GM18951 (cell line): ENCODE results near the gene TSPAN11.
"Not testable (repeated sequence)": the region's sequence is repeated elsewhere in the genome, so short reads cannot be mapped to it uniquely, and the experiment has no call there.

Experiments
- POLR2A ChIP-seq: IDR thresholded peaks from 4 replicates; pipeline ENCODE4 v1.6.1; 2011; ENCODE audit warnings: mild to moderate bottlenecking; ENCODE audit not compliant: insufficient read length, insufficient read depth; ENCODE audit errors: extremely low read depth
- in situ Hi-C: fragments of 300-500 bp; cut with MboI; formaldehyde crosslinking; loops from one replicate; pipeline ENCODE4 v1.12.0; 2022; ENCODE audit warnings: low sequenced_read_pairs, mixed read lengths, inconsistent platforms; ENCODE audit not compliant: unreplicated experiment

The TSPAN11 gene, protein sequence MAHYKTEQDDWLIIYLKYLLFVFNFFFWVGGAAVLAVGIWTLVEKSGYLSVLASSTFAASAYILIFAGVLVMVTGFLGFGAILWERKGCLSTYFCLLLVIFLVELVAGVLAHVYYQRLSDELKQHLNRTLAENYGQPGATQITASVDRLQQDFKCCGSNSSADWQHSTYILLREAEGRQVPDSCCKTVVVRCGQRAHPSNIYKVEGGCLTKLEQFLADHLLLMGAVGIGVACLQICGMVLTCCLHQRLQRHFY

DNA sequence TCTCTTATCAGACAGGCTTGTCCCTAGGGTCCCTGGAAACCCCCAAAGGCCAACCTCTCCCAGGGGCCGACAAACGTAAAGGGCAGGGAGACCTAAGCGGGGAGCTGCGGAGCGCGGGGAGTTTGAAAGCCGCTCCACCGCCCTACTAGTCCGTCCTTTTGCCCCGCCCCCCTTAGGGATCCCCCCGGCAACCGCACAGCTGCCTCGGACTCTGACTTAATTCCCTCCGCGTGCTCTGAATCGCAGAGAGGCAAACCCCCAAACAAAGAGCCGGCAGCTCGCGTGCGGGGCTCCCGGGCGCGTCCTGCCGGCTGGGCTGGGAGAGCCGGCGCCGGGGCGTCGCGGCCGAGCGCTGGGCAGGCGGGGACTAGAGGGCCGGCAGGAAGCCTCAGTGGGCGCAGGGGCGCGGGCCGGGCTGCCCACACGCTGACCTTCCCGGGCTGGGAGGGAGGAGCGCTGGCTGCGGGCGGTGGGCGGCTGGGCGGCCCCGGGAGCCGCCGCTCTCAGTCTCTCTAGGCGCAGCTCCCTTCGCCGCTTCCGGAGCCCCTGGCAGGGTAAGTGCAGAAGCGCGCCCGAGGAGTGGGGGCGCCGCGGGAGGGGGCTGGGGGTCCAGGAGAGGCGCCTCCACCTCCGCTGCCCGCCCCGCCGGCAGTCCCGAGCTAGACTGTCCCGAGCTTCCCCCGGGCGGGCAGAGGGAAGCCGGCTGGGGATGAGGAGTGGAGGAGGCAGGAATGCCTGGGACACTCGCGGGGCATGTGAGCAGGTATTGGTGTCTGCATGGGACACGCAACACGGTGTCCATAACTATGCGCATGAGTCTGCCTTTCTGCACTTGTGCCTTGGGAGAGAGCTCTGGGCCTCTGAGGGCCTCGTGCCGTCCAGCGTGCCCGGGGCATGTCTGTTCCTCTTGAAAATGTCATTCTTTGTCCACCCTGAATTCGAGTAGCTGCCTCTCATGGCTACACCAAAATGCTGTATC, at the start of gene TSPAN11:
TSS of gene TSPAN11 (plus strand) at position 506 of the 979 bp plus-strand sequence. CDS start 27,244 bp downstream, outside the sequence.
- in situ Hi-C loops: no loop called here

DNA sequence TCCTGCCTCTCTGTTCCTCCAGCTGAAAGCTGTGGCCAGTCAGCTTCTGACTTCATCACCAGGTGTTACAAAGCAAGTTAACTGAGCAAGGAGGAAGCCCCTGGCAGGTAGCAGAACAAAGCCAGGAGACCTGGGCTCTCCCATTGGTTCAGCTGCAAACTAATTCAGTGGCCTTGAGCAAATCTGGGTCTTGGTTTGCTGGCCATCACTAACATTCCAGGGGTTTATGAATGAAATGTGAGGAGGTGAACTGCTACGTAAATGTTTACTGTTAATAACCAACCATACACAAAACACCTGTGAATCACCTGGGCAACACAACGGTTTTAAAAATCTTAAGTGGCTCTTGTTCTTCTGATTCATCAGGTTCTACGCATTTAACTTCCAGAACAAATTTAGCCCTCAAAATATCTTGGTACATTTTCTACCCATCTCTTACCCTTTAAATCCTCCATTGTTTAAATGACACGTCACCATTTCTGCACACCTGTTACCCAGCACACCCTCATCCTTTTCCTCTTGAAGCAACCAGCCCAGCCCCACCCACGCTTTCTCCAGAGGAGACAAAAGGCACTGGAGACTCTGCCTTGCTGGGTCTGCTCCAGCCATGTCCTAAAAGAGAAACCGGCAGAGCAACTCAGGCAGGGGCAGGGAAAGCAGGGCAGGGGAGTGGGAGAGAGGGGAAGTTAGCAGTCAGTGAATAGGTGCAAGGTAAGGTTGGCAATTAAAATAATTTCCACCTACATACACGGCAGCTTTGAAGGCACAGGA, 49.3 kb upstream of the TSPAN11 start:
- no peak for TF ChIP-seq POLR2A
- in situ Hi-C loops: no loop called here

More for the DNA sequence above, at the start of gene TSPAN11:
- TF ChIP-seq POLR2A: no peak

- no peak for TF ChIP-seq POLR2A
- in situ Hi-C loops: no loop called here
Measured at GRCh38 chr12:30878024-30878423, 48.5 kb upstream of the TSPAN11 start.

DNA sequence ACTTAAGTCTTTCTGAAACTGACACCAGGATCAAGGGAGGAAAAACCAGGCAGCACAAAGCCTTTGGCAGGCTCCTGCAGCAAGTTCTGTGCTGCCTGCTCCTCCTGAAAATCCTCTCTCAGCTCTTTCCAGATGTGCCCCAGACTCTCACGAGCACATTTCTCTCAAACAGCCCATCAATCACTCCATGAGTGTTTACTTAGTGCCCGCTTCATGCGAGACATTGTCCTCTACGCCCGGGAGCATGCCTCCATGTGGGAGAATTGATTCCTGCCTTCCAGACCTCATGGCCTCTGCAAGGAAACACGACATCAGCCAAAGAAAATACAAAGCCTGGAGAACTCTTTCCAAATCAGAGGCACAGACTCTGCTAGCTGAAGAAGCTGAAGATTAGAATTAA, 46.5 kb upstream of the TSPAN11 start:
- in situ Hi-C loops: no loop called here
- no peak for TF ChIP-seq POLR2A

- in situ Hi-C loops: no loop called here
Measured at GRCh38 chr12:30880813-30881212, 45.7 kb upstream of the TSPAN11 start.

GRCh38 chr12:30882706-30883105, 43.8 kb upstream of the TSPAN11 start:
- no peak for TF ChIP-seq POLR2A
- in situ Hi-C loops: no loop called here

More at GRCh38 chr12:30880813-30881212, 45.7 kb upstream of the TSPAN11 start:
- no peak for TF ChIP-seq POLR2A

GRCh38 chr12:30884799-30885198, 41.7 kb upstream of the TSPAN11 start:
- in situ Hi-C loops: no loop called here
- no peak for TF ChIP-seq POLR2A

GRCh38 chr12:30885321-30885720, 41.2 kb upstream of the TSPAN11 start:
- TF ChIP-seq POLR2A: no peak
- in situ Hi-C loops: no loop called here

DNA sequence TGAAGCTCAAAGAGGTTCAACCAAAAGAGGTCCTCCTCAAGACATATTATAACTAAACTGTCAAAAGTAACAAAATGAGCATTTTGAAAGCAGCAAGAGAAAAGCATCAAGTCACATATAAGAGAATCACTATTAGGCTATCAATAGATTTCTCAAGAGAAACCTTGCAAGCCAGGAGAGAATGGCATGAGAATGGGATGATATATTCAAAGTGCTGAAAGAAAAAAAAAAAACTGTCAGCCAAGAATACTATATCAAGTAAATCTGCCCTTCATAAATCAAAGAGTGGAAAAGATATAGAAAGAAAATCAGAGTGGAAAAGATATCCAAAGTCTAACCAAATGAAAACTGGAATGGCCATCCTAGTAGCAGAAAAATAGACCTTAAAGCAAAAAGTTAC, 39.3 kb upstream of the TSPAN11 start:
- in situ Hi-C loops: no loop called here
- no peak for TF ChIP-seq POLR2A

DNA sequence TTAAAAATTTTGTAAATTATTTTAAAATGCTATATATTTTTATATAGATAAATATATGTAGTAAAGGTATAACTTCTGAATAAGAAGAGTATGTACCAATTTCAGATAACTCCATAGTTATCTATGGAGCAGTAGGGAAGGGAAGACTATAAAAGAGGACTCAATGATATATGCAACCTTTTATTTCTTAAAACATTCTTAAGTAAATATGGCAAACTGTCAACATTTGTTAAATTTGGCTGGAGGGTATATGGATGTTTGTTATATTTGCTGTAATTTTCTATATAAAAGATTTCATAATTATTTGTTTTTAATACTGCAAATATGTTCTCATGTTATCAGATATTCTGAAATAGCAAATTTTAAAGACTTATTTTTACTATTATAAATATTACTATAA, 38.3 kb upstream of the TSPAN11 start:
- in situ Hi-C loops: no loop called here
- no peak for TF ChIP-seq POLR2A

DNA sequence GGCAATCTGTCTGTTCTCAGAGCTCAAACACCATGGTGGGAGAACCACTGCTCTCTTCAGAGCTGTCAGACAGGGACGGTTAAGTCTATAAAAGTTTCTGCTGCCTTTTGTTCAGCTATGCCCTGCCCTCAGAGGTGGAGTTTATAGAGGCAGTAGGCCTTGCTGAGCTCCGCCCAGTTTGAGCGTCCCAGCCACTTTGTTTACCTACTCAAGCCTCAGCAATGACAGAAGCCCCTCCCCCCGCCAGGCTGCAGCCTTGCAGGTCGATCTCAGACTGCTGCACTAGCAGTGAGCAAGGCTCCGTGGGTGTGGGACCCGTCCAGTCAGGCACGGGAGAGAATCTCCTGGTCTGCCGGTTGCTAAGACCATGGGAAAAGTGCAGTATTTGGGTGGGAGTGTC, 32.0 kb upstream of the TSPAN11 start:
- in situ Hi-C loops: not testable (repeated sequence)

DNA sequence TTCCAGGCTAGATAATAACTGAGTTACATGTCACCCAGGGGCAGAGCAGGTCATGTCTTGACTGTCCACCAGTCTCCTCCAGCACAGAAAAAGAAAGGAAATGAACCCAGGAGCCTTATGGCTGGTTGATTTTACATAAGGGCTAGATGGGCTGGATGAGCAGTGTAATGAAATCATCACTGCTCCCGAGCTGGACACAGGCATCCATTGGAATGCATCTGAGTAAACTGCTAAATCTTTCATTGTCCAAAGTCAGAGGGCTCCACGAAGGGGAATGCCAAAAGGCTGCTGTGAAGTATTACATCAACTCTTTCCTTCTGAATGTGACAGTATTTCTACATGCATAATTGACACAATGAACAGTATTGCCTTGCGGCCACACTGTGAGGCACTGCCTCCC, 30.1 kb upstream of the TSPAN11 start:
- TF ChIP-seq POLR2A: no peak
- in situ Hi-C loops: no loop called here

DNA sequence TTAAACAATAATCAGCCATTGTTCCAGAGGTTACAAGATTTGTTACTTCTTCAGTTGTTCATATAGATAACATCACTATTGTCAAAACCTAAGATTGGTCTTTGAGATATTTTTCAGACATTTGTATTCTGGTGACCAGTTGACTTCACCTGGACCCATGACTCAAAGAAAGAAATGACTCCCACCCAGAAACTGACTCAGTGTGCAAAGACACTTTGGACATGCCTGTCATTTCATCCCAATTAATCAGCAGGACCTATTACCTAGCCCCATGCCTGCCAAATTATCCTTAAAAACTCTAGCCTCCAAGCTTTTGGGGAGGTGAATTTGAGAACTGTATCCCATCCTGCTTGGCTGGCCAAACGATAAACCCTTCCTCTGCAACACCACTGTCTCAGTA, 27.7 kb upstream of the TSPAN11 start:
- TF ChIP-seq POLR2A: no peak
- in situ Hi-C loops: no loop called here
